ENCODE results near the gene KIF2C. TPM values are rescaled to one million over a fixed set of nuclear protein-coding genes. Genes with fewer than 3 reads are reported as not detected.

KIF2C gene
- total and polyA plus RNA-seq, 2 donors (not counting 1 experiment from before 2014, with no cell fraction given), result 0.25 to 0.69 TPM

GRCh38 chr1:44802306-44803061, 62.8 kb downstream of the KIF2C start:
- WGBS (ENCODE audit: insufficient coverage), result 87% methylated on average over 9 of the region's 13 CpGs
- no peak for ATAC-seq (ENCODE audit: low read depth)
- Histone ChIP-seq H3K36me3 (replicated peaks in 1 of 2; ENCODE audit: control extremely low read depth in 1 of 2, control insufficient read depth in 1 of 2, extremely low read depth in 1 of 2, insufficient read depth in 2 of 2, low read length in 1 of 2) (peaks cover 0 to 21% of the 10 kb centered on the region in 2 experiments), H3K27ac (ENCODE audit: low read length in 2 of 2) (peak overlapping the region in 1 of 2 donors; percentile 54), H3K4me1 (ENCODE audit: control insufficient read depth in 2 of 2, insufficient read depth in 2 of 2, low read length in 2 of 2) (peaks cover 23 to 49% of the 10 kb centered on the region in 2 donors), H3K79me2 (ENCODE audit: control insufficient read depth, insufficient read depth, low read length) (peaks cover 5% of the 10 kb centered on the region), H3K9me3 (ENCODE audit: control extremely low read depth in 1 of 3, control insufficient read depth in 2 of 3, insufficient read depth in 1 of 3, low read length in 2 of 3) (peaks cover 0 to 3% (median 0%) of the 10 kb centered on the region in 3 donors), H3K27me3 (replicated peaks in 1 of 4; ENCODE audit: control extremely low read depth in 1 of 4, control insufficient read depth in 3 of 4, insufficient read depth in 4 of 4, low read length in 3 of 4) (no peaks in the 10 kb centered on the region), H4K20me1 (ENCODE audit: control insufficient read depth, insufficient read depth, low read length, poor library complexity, severe bottlenecking) (no peaks in the 10 kb centered on the region), H3K9ac (ENCODE audit: low read length) (no peak overlapping the region), H3K4me2 (replicated peaks; ENCODE audit: low read depth, low read length, poor library complexity, severe bottlenecking) (peak overlapping the region; percentile 100), H2AFZ (ENCODE audit: insufficient read depth, low read depth, low read length, poor library complexity, severe bottlenecking) (no peak overlapping the region), H3K4me3 (ENCODE audit: control extremely low read depth in 1 of 5, extremely low read depth in 1 of 5, insufficient read depth in 1 of 5, low read depth in 2 of 5, low read length in 4 of 5) (peak overlapping the region in 1 of 5 experiments; percentile 51)
- CTCF ChIA-PET, result interaction anchor here (0.6 to 0.7 kb wide), 2 partner anchors 27 to 71 kb away, joined by 3 read pairs; partner anchors contain the start of gene RPS8
- Mint-ChIP-seq H3K4me1 (peaks cover 42% of the 10 kb centered on the region), H3K27ac (peak overlapping the region; percentile 77), H3K9me3 (ENCODE audit: insufficient read depth) (no peaks in the 10 kb centered on the region), H3K4me3 (peak overlapping the region; percentile 70), H3K27me3 (no peaks in the 10 kb centered on the region)
- no peak for TF ChIP-seq CTCF (IDR thresholded peaks at IDR 0.05)
- no peak for TF ChIP-seq EZH2 (IDR thresholded peaks at IDR 0.05; ENCODE audit: borderline replicate concordance, insufficient read depth, low read depth, low read length, poor library complexity, severe bottlenecking)
- POLR2A ChIA-PET, result interaction anchor here (1.1 to 1.3 kb wide), 2 partner anchors 11 to 15 kb away, joined by 3 to 4 read pairs; no protein-coding TSS in a partner anchor
- intact Hi-C loops (cut with micrococcal nuclease), result no loop called here
- no peak for DNase-seq

- 97% methylated on average over 4 of the region's 9 CpGs for WGBS (ENCODE audit: insufficient coverage)
- H3K27me3 Mint-ChIP-seq, result no peaks in the 10 kb centered on the region
- H3K27ac ChIP-seq (ENCODE audit: low read length in 2 of 2), result no peak overlapping the region
- peak overlapping the region; percentile 77 for H3K27ac Mint-ChIP-seq
- H3K36me3 ChIP-seq (replicated peaks in 1 of 2; ENCODE audit: control extremely low read depth in 1 of 2, control insufficient read depth in 1 of 2, extremely low read depth in 1 of 2, insufficient read depth in 2 of 2, low read length in 1 of 2), result peaks cover 0 to 21% of the 10 kb centered on the region in 2 experiments
- H3K9me3 Mint-ChIP-seq (ENCODE audit: insufficient read depth), result no peaks in the 10 kb centered on the region
- H3K4me1 ChIP-seq (ENCODE audit: control insufficient read depth in 2 of 2, insufficient read depth in 2 of 2, low read length in 2 of 2), result peaks cover 28 to 54% of the 10 kb centered on the region in 2 donors
- H3K9me3 ChIP-seq (ENCODE audit: control extremely low read depth in 1 of 3, control insufficient read depth in 2 of 3, insufficient read depth in 1 of 3, low read length in 2 of 3), result peaks cover 0 to 3% (median 0%) of the 10 kb centered on the region in 3 donors
- H3K4me2 ChIP-seq (replicated peaks; ENCODE audit: low read depth, low read length, poor library complexity, severe bottlenecking), result no peak overlapping the region
- no peak for DNase-seq
- ChIA-PET CTCF (interaction anchor here (0.7 to 1.4 kb wide), 2 partner anchors 14 to 71 kb away, joined by 3 read pairs; no protein-coding TSS in a partner anchor), POLR2A (interaction anchor here (0.8 to 1.3 kb wide), 2 partner anchors 14 to 16 kb away, joined by 3 read pairs; no protein-coding TSS in a partner anchor)
- ATAC-seq (ENCODE audit: low read depth), result no peak
- peaks cover 47% of the 10 kb centered on the region for H3K4me1 Mint-ChIP-seq
- H4K20me1 ChIP-seq (ENCODE audit: control insufficient read depth, insufficient read depth, low read length, poor library complexity, severe bottlenecking), result no peaks in the 10 kb centered on the region
- H3K4me3 ChIP-seq (ENCODE audit: control extremely low read depth in 1 of 5, extremely low read depth in 1 of 5, insufficient read depth in 1 of 5, low read depth in 2 of 5, low read length in 4 of 5), result no peak overlapping the region
- intact Hi-C loops (cut with micrococcal nuclease), result no loop called here
- no peaks in the 10 kb centered on the region for H3K27me3 ChIP-seq (replicated peaks in 1 of 4; ENCODE audit: control extremely low read depth in 1 of 4, control insufficient read depth in 3 of 4, insufficient read depth in 4 of 4, low read length in 3 of 4)
- peaks cover 5% of the 10 kb centered on the region for H3K79me2 ChIP-seq (ENCODE audit: control insufficient read depth, insufficient read depth, low read length)
- no peak for TF ChIP-seq CTCF (IDR thresholded peaks at IDR 0.05)
- no peak for TF ChIP-seq EZH2 (IDR thresholded peaks at IDR 0.05; ENCODE audit: borderline replicate concordance, insufficient read depth, low read depth, low read length, poor library complexity, severe bottlenecking)
- H3K4me3 Mint-ChIP-seq, result no peak overlapping the region
- no peak overlapping the region for H2AFZ ChIP-seq (ENCODE audit: insufficient read depth, low read depth, low read length, poor library complexity, severe bottlenecking)
- no peak overlapping the region for H3K9ac ChIP-seq (ENCODE audit: low read length)
These were observed 63.4 kb downstream of the KIF2C start for GRCh38 chr1:44803062-44803311.

All from B cell (primary cell).